Liver (tissue), 9 donors: ENCODE measurements around the gene ADCYAP1R1. TPM values are rescaled to one million over a fixed set of nuclear protein-coding genes. Genes with fewer than 3 reads are reported as not detected.

Source experiments
- DNase-seq: peaks from one replicate; pipeline ENCODE4 v3.0.0-alpha.2; 2017; ENCODE audit warnings: low spot score
- H3K27ac ChIP-seq, 2 donors: one replicate each; pipeline ENCODE4 v1.7.0; 2013; ENCODE audit warnings: inconsistent platforms in 2 of 2, low read length in 2 of 2, control low read depth in 1 of 2, low read depth in 1 of 2, mild to moderate bottlenecking in 1 of 2
- H3K27me3 ChIP-seq, 4 donors: one replicate each; pipeline versions ENCODE4 v1.6.1 to v1.7.0; 2013; ENCODE audit warnings: low read length in 3 of 4, inconsistent platforms in 1 of 4, mild to moderate bottlenecking in 1 of 4, moderate library complexity in 1 of 4; ENCODE audit not compliant: control insufficient read depth in 4 of 4, insufficient read depth in 4 of 4
- H3K36me3 ChIP-seq, 4 donors: one replicate each; pipeline versions ENCODE4 v1.6.1 to v1.7.0; 2013; ENCODE audit warnings: low read length in 3 of 4, mild to moderate bottlenecking in 3 of 4, low read depth in 1 of 4, moderate library complexity in 1 of 4; ENCODE audit not compliant: control insufficient read depth in 4 of 4, insufficient read depth in 3 of 4
- H3K4me1 ChIP-seq, 4 donors: one replicate each; pipeline versions ENCODE4 v1.6.1 to v1.7.0; 2013; ENCODE audit warnings: low read length in 3 of 4, mild to moderate bottlenecking in 3 of 4, moderate library complexity in 1 of 4; ENCODE audit not compliant: control insufficient read depth in 4 of 4, insufficient read depth in 4 of 4
- H3K4me3 ChIP-seq, 3 donors: one replicate each; pipeline versions ENCODE4 v1.6.1 to v1.7.0; 2013; ENCODE audit warnings: low read length in 3 of 3, control low read depth in 1 of 3, low read depth in 1 of 3, mild to moderate bottlenecking in 1 of 3
- H3K9ac ChIP-seq, 2 donors: one replicate each; pipeline ENCODE4 v1.7.0; 2013; ENCODE audit warnings: low read length in 2 of 2, mild to moderate bottlenecking in 2 of 2, moderate library complexity in 2 of 2, control low read depth in 1 of 2, low read depth in 1 of 2
- H3K9me3 ChIP-seq, 4 donors: one replicate each; pipeline versions ENCODE4 v1.6.1 to v1.7.0; 2013; ENCODE audit warnings: low read length in 3 of 4; ENCODE audit not compliant: control insufficient read depth in 4 of 4
- ATF3 ChIP-seq: IDR thresholded peaks from 2 replicates; pipeline ENCODE4 v1.6.1; 2016; ENCODE audit warnings: antibody characterized with exemption
- CTCF ChIP-seq: fragments of 150-350 bp; IDR thresholded peaks from 2 replicates; pipeline ENCODE4 v1.5.1; 2017; ENCODE audit warnings: improper control_type of control experiment, low read depth, low read length; ENCODE audit not compliant: missing input control
- EGR1 ChIP-seq, 2 donors: IDR thresholded peaks; 2 replicates each; pipeline ENCODE4 v1.6.1; 2016 to 2018; ENCODE audit warnings: antibody characterized with exemption in 2 of 2, low read depth in 2 of 2
- FOXA1 ChIP-seq: IDR thresholded peaks from 2 replicates; pipeline ENCODE4 v1.6.1; 2016; ENCODE audit warnings: antibody characterized with exemption
- FOXA2 ChIP-seq: IDR thresholded peaks from 2 replicates; pipeline ENCODE4 v1.6.1; 2016; ENCODE audit warnings: antibody characterized with exemption
- GABPA ChIP-seq, 2 donors: IDR thresholded peaks in 1 of 2; conservative IDR thresholded peaks in 1 of 2; 2 replicates each; pipeline ENCODE4 v1.6.1; 2016; ENCODE audit warnings: antibody characterized with exemption in 2 of 2, mild to moderate bottlenecking in 1 of 2, moderate library complexity in 1 of 2
- HNF4A ChIP-seq, 2 donors: conservative IDR thresholded peaks; 2 replicates each; pipeline ENCODE4 v1.6.1; 2016; ENCODE audit warnings: antibody characterized with exemption in 2 of 2, mild to moderate bottlenecking in 2 of 2
- HNF4G ChIP-seq: IDR thresholded peaks from 2 replicates; pipeline ENCODE4 v1.6.1; 2016; ENCODE audit warnings: antibody characterized with exemption
- JUND ChIP-seq, 2 donors: IDR thresholded peaks; 2 replicates each; pipeline ENCODE4 v1.6.1; 2016; ENCODE audit warnings: antibody characterized with exemption in 2 of 2
- MAX ChIP-seq: IDR thresholded peaks from 2 replicates; pipeline ENCODE4 v1.6.1; 2016; ENCODE audit warnings: antibody characterized with exemption
- NR2F2 ChIP-seq: IDR thresholded peaks from 2 replicates; pipeline ENCODE4 v1.6.1; 2016; ENCODE audit warnings: antibody characterized with exemption
- RAD21 ChIP-seq, 2 donors: IDR thresholded peaks; 2 replicates each; pipeline ENCODE4 v1.6.1; 2016; ENCODE audit warnings: antibody characterized with exemption in 2 of 2, mild to moderate bottlenecking in 2 of 2
- REST ChIP-seq: IDR thresholded peaks from 2 replicates; pipeline ENCODE4 v1.6.1; 2016; ENCODE audit warnings: antibody characterized with exemption, mild to moderate bottlenecking
- RXRA ChIP-seq, 2 donors: IDR thresholded peaks; 2 replicates each; pipeline ENCODE4 v1.6.1; 2017 to 2018; ENCODE audit warnings: antibody characterized with exemption in 2 of 2, mild to moderate bottlenecking in 1 of 2
- SP1 ChIP-seq: IDR thresholded peaks from 2 replicates; pipeline ENCODE4 v1.6.1; 2018; ENCODE audit warnings: antibody characterized with exemption, mild to moderate bottlenecking
- TAF1 ChIP-seq: conservative IDR thresholded peaks from 2 replicates; pipeline ENCODE4 v1.6.1; 2016; ENCODE audit warnings: antibody characterized with exemption, mild to moderate bottlenecking
- YY1 ChIP-seq: IDR thresholded peaks from 2 replicates; pipeline ENCODE4 v1.6.1; 2016; ENCODE audit warnings: antibody characterized with exemption, mild to moderate bottlenecking
- ZBTB33 ChIP-seq: IDR thresholded peaks from 2 replicates; pipeline ENCODE4 v1.6.1; 2016; ENCODE audit warnings: antibody characterized with exemption
- WGBS: extraction: QIAGEN DNeasy Blood & Tissue Kit; methylation state at CpG from one replicate; pipeline ENCODE4 v1.1.7; 2013; 5-methylcytosine and 5-hydroxymethylcytosine counted together
- polyA plus RNA-seq, 2 donors: library from polyadenylated mRNA; stranded (reverse) in 1 of 2; unstranded in 1 of 2; fragments of 200-250 nt in 1 of 2; fragments of >200 nt in 1 of 2; fragmentation: Nextera tagmentation in 1 of 2; extraction: Ambion mirVana in 1 of 2; gene quantifications; one replicate each; pipeline versions ENCODE4 v1.2.1 to v1.2.3, GENCODE V29; 2013 to 2015
- total RNA-seq, 2 donors: library from RNA; depleted of rRNA; stranded (reverse); fragments of >200 nt; gene quantifications; one replicate each; pipeline ENCODE4 v1.2.3, GENCODE V29; 2014
- donor health status: healthy.
- donor health status: healthy.
- donor health status: healthy.
- donor health status: healthy.
- donor health status: healthy.

The ADCYAP1R1 gene
- total and polyA plus RNA-seq, 4 donors = 0.05 to 0.67 (median 0.12) TPM; not detected in 1

- Histone ChIP-seq H3K4me1 (no peaks in the 10 kb centered on the region), H3K27me3 (peaks cover 0 to 2% (median under 1%) of the 10 kb centered on the region in 4 donors), H3K4me3 (no peak overlapping the region), H3K27ac (no peak overlapping the region), H3K9me3 (no peaks in the 10 kb centered on the region), H3K9ac (no peak overlapping the region), H3K36me3 (no peaks in the 10 kb centered on the region)
- no peak for TF ChIP-seq ZBTB33
- TF ChIP-seq RXRA (IDR thresholded peaks at IDR 0.05) = no peak
- no peak for TF ChIP-seq GABPA (IDR thresholded peaks at IDR 0.05 in 1 of 2, conservative IDR thresholded peaks at IDR 0.05 in 1 of 2)
- no peak for TF ChIP-seq MAX
- TF ChIP-seq ATF3 = no peak
- no peak for TF ChIP-seq JUND (IDR thresholded peaks at IDR 0.05)
- no peak for TF ChIP-seq HNF4G
- TF ChIP-seq RAD21 (IDR thresholded peaks at IDR 0.05) = no peak
- no peak for TF ChIP-seq NR2F2
- TF ChIP-seq FOXA1 = no peak
- TF ChIP-seq YY1 = no peak
- TF ChIP-seq FOXA2 = no peak
- TF ChIP-seq EGR1 (IDR thresholded peaks at IDR 0.05; ENCODE audit: low read depth in 2 of 2) = no peak
- TF ChIP-seq HNF4A (conservative IDR thresholded peaks at IDR 0.05) = no peak
- no peak for TF ChIP-seq SP1
- DNase-seq = no peak
- WGBS = 67% methylated on average over 4 of the region's 4 CpGs
Measured at GRCh38 chr7:31094271-31094670, 42.2 kb downstream of the ADCYAP1R1 start.

GRCh38 chr7:31095286-31096197 is 43.4 kb downstream of the ADCYAP1R1 start:
- Histone ChIP-seq H3K27ac (no peak overlapping the region), H3K9ac (no peak overlapping the region), H3K4me3 (no peak overlapping the region), H3K36me3 (no peaks in the 10 kb centered on the region), H3K27me3 (peaks cover 0 to 2% (median under 1%) of the 10 kb centered on the region in 4 donors), H3K9me3 (no peaks in the 10 kb centered on the region), H3K4me1 (no peaks in the 10 kb centered on the region)
- DNase-seq = no peak
- WGBS = 62% methylated on average over 15 of the region's 15 CpGs
- TF ChIP-seq REST = no peak
- TF ChIP-seq JUND (IDR thresholded peaks at IDR 0.05) = no peak
- TF ChIP-seq HNF4G = no peak
- no peak for TF ChIP-seq HNF4A (conservative IDR thresholded peaks at IDR 0.05)
- no peak for TF ChIP-seq SP1
- TF ChIP-seq NR2F2 = no peak
- TF ChIP-seq RXRA (IDR thresholded peaks at IDR 0.05) = no peak
- TF ChIP-seq ZBTB33 = no peak
- TF ChIP-seq EGR1 (IDR thresholded peaks at IDR 0.05; ENCODE audit: low read depth in 2 of 2) = no peak
- TF ChIP-seq FOXA1 = no peak
- no peak for TF ChIP-seq YY1
- no peak for TF ChIP-seq ATF3
- no peak for TF ChIP-seq TAF1
- TF ChIP-seq MAX = no peak
- no peak for TF ChIP-seq FOXA2
- TF ChIP-seq CTCF = no peak
- TF ChIP-seq GABPA (IDR thresholded peaks at IDR 0.05 in 1 of 2, conservative IDR thresholded peaks at IDR 0.05 in 1 of 2) = no peak
- TF ChIP-seq RAD21 (IDR thresholded peaks at IDR 0.05) = no peak
